WTC11 (cell line): Measurements from ENCODE around the gene HFM1.
"Not testable (repeated sequence)": the region's sequence is repeated elsewhere in the genome, so short reads cannot be mapped to it uniquely, and the experiment has no call there.

ENCODE experiments used
- TF ChIP-seq, protein P1 (sequence below): sonication (generic); formaldehyde crosslinking; IDR thresholded peaks from 2 replicates; pipeline ENCODE4 v1.8.1; 2022; ENCODE audit warnings: low read depth, mild to moderate bottlenecking, moderate library complexity, missing genetic modification reagents, borderline replicate concordance
- TF ChIP-seq, protein P2 (sequence below): fragments of 200-600 bp; IDR thresholded peaks from 2 replicates; pipeline ENCODE4 v1.8.0; 2022; ENCODE audit warnings: antibody characterized with exemption

DNA sequence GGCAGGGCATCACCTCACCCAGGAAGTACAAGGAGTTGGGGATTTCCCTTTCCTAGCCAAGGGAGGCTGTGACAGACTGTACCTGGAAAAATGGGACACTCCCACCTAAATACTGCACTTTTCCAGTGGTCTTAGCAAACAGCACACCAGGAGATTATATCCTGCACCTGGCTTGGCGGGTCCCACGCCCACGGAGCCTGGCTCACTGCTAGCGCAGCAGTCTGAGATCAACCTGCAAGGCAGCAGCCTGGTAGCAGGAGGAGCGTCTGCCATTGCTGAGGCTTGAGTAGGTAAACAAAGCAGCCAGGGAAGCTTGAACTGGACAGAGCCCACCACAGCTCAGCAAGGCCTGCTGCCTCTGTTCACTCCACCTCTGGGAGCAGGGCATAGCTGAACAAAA, 37.3 kb upstream of the HFM1 start:
- TF ChIP-seq, protein P1, sequence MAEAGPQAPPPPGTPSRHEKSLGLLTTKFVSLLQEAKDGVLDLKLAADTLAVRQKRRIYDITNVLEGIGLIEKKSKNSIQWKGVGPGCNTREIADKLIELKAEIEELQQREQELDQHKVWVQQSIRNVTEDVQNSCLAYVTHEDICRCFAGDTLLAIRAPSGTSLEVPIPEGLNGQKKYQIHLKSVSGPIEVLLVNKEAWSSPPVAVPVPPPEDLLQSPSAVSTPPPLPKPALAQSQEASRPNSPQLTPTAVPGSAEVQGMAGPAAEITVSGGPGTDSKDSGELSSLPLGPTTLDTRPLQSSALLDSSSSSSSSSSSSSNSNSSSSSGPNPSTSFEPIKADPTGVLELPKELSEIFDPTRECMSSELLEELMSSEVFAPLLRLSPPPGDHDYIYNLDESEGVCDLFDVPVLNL (CRISPR knock-in tag): not testable (repeated sequence)
- TF ChIP-seq, protein P2, sequence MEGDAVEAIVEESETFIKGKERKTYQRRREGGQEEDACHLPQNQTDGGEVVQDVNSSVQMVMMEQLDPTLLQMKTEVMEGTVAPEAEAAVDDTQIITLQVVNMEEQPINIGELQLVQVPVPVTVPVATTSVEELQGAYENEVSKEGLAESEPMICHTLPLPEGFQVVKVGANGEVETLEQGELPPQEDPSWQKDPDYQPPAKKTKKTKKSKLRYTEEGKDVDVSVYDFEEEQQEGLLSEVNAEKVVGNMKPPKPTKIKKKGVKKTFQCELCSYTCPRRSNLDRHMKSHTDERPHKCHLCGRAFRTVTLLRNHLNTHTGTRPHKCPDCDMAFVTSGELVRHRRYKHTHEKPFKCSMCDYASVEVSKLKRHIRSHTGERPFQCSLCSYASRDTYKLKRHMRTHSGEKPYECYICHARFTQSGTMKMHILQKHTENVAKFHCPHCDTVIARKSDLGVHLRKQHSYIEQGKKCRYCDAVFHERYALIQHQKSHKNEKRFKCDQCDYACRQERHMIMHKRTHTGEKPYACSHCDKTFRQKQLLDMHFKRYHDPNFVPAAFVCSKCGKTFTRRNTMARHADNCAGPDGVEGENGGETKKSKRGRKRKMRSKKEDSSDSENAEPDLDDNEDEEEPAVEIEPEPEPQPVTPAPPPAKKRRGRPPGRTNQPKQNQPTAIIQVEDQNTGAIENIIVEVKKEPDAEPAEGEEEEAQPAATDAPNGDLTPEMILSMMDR: not testable (repeated sequence)
